ENCODE data around the gene ZBTB24.

GRCh38 chr6:109516929-109517328, 33.9 kb upstream of the ZBTB24 start:
- TF ChIP-seq CTCF (IDR thresholded peaks at IDR 0.05) (no peak), POLR2A (IDR thresholded peaks at IDR 0.05) (no peak)

All from testis (tissue), 2 donors.